Brain microvascular endothelial cell (primary cell): Measurements from ENCODE around the gene FOXRED2.
A peak's percentile ranks its signal among the peaks of the same experiment; 100 is the strongest.
"Not testable (repeated sequence)": the region's sequence is repeated elsewhere in the genome, so short reads cannot be mapped to it uniquely, and the experiment has no call there.

Experiments used
- DNase-seq: peaks from one replicate; pipeline ENCODE4 v3.0.0-alpha.2; 2020
- H3K27ac ChIP-seq: fragments of 250-450 bp; sonication (Bioruptor Pico); 2 replicates; pipeline ENCODE4 v1.5.1; 2020; ENCODE audit warnings: mild to moderate bottlenecking, moderate library complexity
- H3K27me3 ChIP-seq: fragments of 250-450 bp; sonication (Bioruptor Pico); replicated peaks from 2 replicates; pipeline ENCODE4 v1.5.1; 2020; ENCODE audit warnings: mild to moderate bottlenecking
- H3K36me3 ChIP-seq: fragments of 250-450 bp; sonication (Bioruptor Pico); replicated peaks from 2 replicates; pipeline ENCODE4 v1.5.1; 2020; ENCODE audit warnings: mild to moderate bottlenecking
- H3K4me3 ChIP-seq: 2 replicates; pipeline ENCODE4 v1.5.1; 2011; ENCODE audit warnings: low read depth, mild to moderate bottlenecking, control low read depth, low read length, moderate library complexity
- CTCF ChIP-seq: IDR thresholded peaks from 2 replicates; pipeline ENCODE4 v1.5.1; 2011; ENCODE audit warnings: low read depth, mild to moderate bottlenecking, moderate library complexity, low read length, control low read depth, inconsistent platforms; ENCODE audit errors: missing control alignments
- in situ Hi-C: cut with HindIII; loops from 2 replicates; pipeline ENCODE4 v1.10.0; 2017; ENCODE audit warnings: low sequenced_read_pairs, low pct_ligation_motif_present

The FOXRED2 gene

DNA sequence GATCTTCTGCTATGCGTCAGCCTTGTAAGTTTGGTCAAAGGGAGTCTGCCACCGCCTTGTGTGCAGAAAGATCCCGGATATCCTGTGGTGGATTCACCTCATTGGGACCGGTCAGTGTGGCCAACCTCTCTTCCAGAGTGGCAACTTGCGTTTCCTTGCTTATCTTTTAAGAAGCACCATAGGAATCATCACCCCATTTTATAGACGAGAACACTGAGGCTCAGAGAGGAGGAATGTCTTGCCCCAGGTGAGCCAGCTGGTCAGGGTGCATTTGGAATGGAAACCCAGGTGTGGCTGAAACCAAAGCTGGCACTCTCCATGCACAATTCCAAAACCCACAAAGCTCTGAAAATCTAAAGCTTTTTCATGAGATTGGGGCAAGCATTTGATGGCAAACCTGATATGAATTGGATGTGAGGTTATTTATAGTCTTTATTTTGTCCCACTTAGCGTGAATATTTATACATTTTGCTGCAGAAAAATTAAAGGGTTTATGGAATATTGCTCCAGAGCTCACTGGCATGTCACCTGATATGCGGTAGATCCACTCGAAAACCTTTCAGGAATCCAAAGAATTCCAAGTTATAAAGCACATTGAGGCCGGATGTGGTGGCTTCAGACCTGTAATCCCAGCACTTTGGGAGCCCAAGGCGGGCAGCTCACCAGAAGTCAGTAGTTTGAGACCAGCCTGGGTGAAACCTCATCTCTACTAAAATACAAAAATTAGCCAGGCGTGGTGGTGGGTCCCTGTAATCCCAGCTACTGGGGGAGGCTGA lies 34.2 kb upstream of the FOXRED2 start:
- no peaks in the 10 kb centered on the region for H3K27me3 ChIP-seq
- H3K36me3 ChIP-seq = no peaks in the 10 kb centered on the region
- no peak overlapping the region for H3K4me3 ChIP-seq
- TF ChIP-seq CTCF = no peak
- in situ Hi-C loops = no loop called here
- no peak for DNase-seq
- no peak overlapping the region for H3K27ac ChIP-seq

DNA sequence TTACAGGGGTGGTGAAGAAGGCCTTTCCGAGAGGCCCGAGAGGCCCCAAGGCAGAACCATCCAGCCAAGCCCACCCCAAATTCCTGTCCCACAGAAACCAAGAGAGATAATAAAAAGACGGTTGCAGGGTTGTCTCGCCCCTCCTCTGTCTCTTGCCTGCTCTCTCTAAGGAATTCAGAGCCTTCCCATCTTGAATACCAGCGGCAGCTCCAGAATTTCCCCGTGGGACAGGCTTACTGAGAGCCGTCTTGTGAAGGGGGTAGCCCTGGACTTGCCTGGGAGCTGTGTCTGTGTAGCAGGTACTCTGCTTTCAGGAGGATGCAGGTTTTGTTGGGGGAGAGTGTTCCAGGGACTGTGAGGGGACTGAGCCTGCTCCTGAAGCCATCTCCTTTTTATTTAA lies 31.7 kb upstream of the FOXRED2 start:
- Histone ChIP-seq H3K27ac (no peak overlapping the region), H3K27me3 (no peaks in the 10 kb centered on the region), H3K4me3 (no peak overlapping the region), H3K36me3 (no peaks in the 10 kb centered on the region)
- no peak for TF ChIP-seq CTCF
- in situ Hi-C loops = no loop called here
- no peak for DNase-seq

GRCh38 chr22:36536717-36537116 lies 29.9 kb upstream of the FOXRED2 start:
- no peaks in the 10 kb centered on the region for H3K36me3 ChIP-seq
- no peak for TF ChIP-seq CTCF
- no peak overlapping the region for H3K27ac ChIP-seq
- DNase-seq = no peak
- H3K27me3 ChIP-seq = no peaks in the 10 kb centered on the region
- no peak overlapping the region for H3K4me3 ChIP-seq
- in situ Hi-C loops = no loop called here

GRCh38 chr22:36533320-36533719 lies 26.5 kb upstream of the FOXRED2 start:
- H3K36me3 ChIP-seq, DNase-seq, H3K27me3 ChIP-seq, H3K4me3 ChIP-seq, in situ Hi-C loops, H3K27ac ChIP-seq: not testable (repeated sequence)

DNA sequence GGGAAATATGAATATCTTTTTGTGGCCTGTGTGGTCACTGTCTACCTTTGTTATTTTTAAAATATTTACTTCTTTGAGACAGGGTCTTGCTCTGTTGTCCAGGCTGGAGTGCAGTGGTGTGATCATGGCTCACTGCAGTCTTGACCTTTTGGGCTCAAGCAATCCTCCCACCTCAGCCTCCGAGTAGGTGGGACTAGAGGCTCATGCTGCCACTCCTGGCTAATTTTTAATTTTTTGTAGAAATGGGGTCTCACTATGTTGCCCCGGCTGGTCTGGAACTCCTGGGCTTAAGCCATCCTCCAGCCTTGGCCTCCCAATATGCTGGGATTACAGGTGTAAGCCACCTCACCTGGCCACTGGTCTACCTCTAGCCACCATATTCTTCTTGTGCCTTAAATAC lies 25.6 kb upstream of the FOXRED2 start:
- Histone ChIP-seq H3K4me3 (no peak overlapping the region), H3K27me3 (no peaks in the 10 kb centered on the region), H3K36me3 (no peaks in the 10 kb centered on the region), H3K27ac (no peak overlapping the region)
- DNase-seq = no peak
- in situ Hi-C loops = no loop called here
- no peak for TF ChIP-seq CTCF

DNA sequence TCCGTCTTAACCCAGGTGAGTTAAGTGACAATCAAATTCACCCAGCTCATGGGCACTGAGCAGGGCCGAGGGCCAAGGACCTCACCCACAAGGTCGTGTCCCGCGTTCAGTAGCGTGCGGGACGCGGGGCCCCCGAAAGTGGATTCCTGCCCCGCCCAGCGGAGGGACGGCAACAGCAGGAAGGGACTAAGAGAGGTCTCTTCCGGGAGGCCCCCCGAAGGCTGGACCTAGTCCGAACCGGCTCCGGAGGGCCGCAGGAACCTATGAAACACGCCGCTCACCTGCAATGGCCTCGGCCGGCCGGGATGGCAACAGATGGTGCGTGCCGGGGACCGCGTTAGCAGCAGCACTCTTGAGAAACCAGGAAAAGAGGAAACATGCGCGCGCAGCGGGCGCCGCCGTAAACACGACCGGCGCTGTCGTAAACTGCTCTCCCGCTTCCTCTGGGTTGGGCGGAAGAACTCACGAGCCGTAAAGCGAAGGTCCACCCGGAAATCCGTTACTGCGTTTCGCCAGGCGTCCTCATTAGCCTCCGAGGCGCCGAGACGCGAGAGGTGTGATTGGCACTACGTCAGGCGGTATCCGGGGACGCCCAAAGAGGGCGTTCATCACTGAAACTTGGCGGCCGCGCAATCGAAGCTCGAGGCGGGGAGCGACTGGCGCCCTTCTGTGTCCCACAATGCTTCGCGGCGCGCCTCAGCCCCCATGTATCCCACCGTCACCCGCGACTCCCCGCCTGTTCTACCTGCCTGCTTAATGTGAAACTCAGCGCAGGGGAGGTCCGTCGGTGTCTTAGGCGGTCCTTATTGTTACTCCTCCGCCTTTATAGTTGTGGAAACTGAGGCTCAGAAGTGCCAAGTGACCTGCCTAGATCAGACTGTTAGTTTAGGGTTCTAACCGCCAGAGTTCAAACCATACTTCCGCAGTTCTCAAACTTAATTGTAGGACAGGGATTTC lies 22.2 kb upstream of the FOXRED2 start, which contains the start of gene EIF3D:
TSS of gene EIF3D (minus strand) at position 372 of the 957 bp plus-strand sequence. CDS start 3,045 bp downstream, outside the sequence.
- peak; percentile 3 for TF ChIP-seq CTCF
- Histone ChIP-seq H3K4me3 (peak within 1 kb of the TSS; percentile 91), H3K27ac (peak within 1 kb of the TSS; percentile 62), H3K36me3 (peaks cover 20% of the 10 kb centered on the region), H3K27me3 (no peaks in the 10 kb centered on the region)
- in situ Hi-C loops = no loop called here
- DNase-seq = peak; percentile 99
